Tibial nerve (tissue), 4 donors: ENCODE measurements around the gene MYO1A. TPM values are rescaled to one million over a fixed set of nuclear protein-coding genes. Genes with fewer than 3 reads are reported as not detected.
"Not testable (repeated sequence)": the region's sequence is repeated elsewhere in the genome, so short reads cannot be mapped to it uniquely, and the experiment has no call there.

Source experiments
- DNase-seq, 2 donors: peaks; one replicate each; pipeline ENCODE4 v3.0.0-alpha.2; 2019; ENCODE audit warnings: low spot score in 2 of 2
- H3K27ac ChIP-seq, 4 donors: fragments of 200-600 bp; sonication (generic) in 3 of 4; one replicate each; pipeline ENCODE4 v1.5.1; 2017 to 2019; ENCODE audit warnings: mild to moderate bottlenecking in 1 of 4
- H3K27me3 ChIP-seq, 2 donors: fragments of 200-600 bp; sonication (generic) in 1 of 2; one replicate each; pipeline versions ENCODE4 v1.5.1 to v1.6.0; 2017 to 2019
- H3K36me3 ChIP-seq, 3 donors: fragments of 200-600 bp; sonication (generic); one replicate each; pipeline ENCODE4 v1.5.1; 2018 to 2019
- H3K4me1 ChIP-seq, 4 donors: fragments of 200-600 bp; sonication (generic) in 3 of 4; one replicate each; pipeline ENCODE4 v1.5.1; 2017 to 2019
- H3K4me3 ChIP-seq, 4 donors: fragments of 200-600 bp; sonication (generic) in 3 of 4; one replicate each; pipeline ENCODE4 v1.5.1; 2017 to 2019; ENCODE audit warnings: mild to moderate bottlenecking in 1 of 4, moderate library complexity in 1 of 4
- H3K9me3 ChIP-seq, 4 donors: fragments of 200-600 bp; sonication (generic) in 3 of 4; one replicate each; pipeline ENCODE4 v1.5.1; 2017 to 2019
- CTCF ChIP-seq, 5 experiments: fragments of 200-600 bp in 3 of 5; fragments of 450-650 bp in 2 of 5; sonication (generic) in 3 of 5; IDR thresholded peaks; one replicate each; pipeline ENCODE4 v1.5.1; 2016 to 2019; ENCODE audit warnings: antibody characterized with exemption in 5 of 5, mild to moderate bottlenecking in 3 of 5, moderate library complexity in 2 of 5
- EP300 ChIP-seq, 2 donors: sonication (generic); formaldehyde crosslinking; IDR thresholded peaks; one replicate each; pipeline ENCODE4 v1.6.1; 2017; ENCODE audit warnings: antibody characterized with exemption in 2 of 2, mild to moderate bottlenecking in 1 of 2
- POLR2A ChIP-seq, 2 donors: fragments of 450-650 bp; IDR thresholded peaks; one replicate each; pipeline ENCODE4 v1.6.1; 2017; ENCODE audit warnings: antibody characterized with exemption in 2 of 2, mild to moderate bottlenecking in 2 of 2, moderate library complexity in 2 of 2
- WGBS, 2 donors: methylation state at CpG; one replicate each; pipeline ENCODE4 v1.1.5; 2018; 5-methylcytosine and 5-hydroxymethylcytosine counted together
- total RNA-seq, 4 donors: library from RNA; depleted of rRNA; stranded (reverse); fragments of >200 nt; gene quantifications; one replicate each; pipeline ENCODE4 v1.1.0, GENCODE V29; 2016

The MYO1A gene
- total RNA-seq, 4 donors from 2014 or later = 0.30 to 0.59 TPM; not detected in 2

GRCh38 chr12:57078519-57079404 is 28.8 kb upstream of the MYO1A start, which contains the start of gene NEMP1:
Gene NEMP1 (minus strand): TSS chr12:57078791. CDS start chr12:57078745, 46 bp downstream.
- DNase-seq = peak; percentile 94 to 95
- WGBS, 2 donors = 0 to 1% methylated on average over 39 of the region's 39 CpGs
- no peaks in the 10 kb centered on the region for H3K36me3 ChIP-seq

GRCh38 chr12:57073566-57074450 is 23.9 kb upstream of the MYO1A start:
- H3K4me3 ChIP-seq, H3K27me3 ChIP-seq, H3K9me3 ChIP-seq, DNase-seq, H3K36me3 ChIP-seq: not testable (repeated sequence)
- WGBS, 2 donors = 95 to 96% methylated on average over 6 of the region's 6 CpGs
- Histone ChIP-seq H3K4me1 (peaks cover 0 to 38% (median 14%) of the 10 kb centered on the region in 4 donors), H3K27ac (peak overlapping the region in 2 of 4 donors; percentile 64 to 72)

More at GRCh38 chr12:57078519-57079404, 28.8 kb upstream of the MYO1A start, which contains the start of gene NEMP1:
- Histone ChIP-seq H3K4me3 (peak within 1 kb of the TSS; percentile 59 to 86 (median 78)), H3K9me3 (no peaks in the 10 kb centered on the region), H3K27me3 (no peaks in the 10 kb centered on the region), H3K27ac (peak within 1 kb of the TSS; percentile 73 to 91 (median 81)), H3K4me1 (peaks cover 0 to 23% (median 7%) of the 10 kb centered on the region in 4 donors)
- TF ChIP-seq CTCF (IDR thresholded peaks at IDR 0.05) = peak in 1 of 5 experiments; percentile 11
- peak in 1 of 2 donors; percentile 48 for TF ChIP-seq POLR2A (IDR thresholded peaks at IDR 0.05)
- peak; percentile 79 to 89 for TF ChIP-seq EP300 (IDR thresholded peaks at IDR 0.05)

GRCh38 chr12:57072661-57073060 is 22.7 kb upstream of the MYO1A start:
- Histone ChIP-seq H3K27ac (peak overlapping the region in 2 of 4 donors; percentile 64 to 72), H3K27me3 (no peaks in the 10 kb centered on the region), H3K4me3 (no peak overlapping the region), H3K9me3 (no peaks in the 10 kb centered on the region), H3K4me1 (peaks cover 0 to 31% (median 11%) of the 10 kb centered on the region in 4 donors), H3K36me3 (peaks cover 0 to 15% (median 0%) of the 10 kb centered on the region in 3 donors)
- WGBS, 2 donors = 46 to 54% methylated on average over 2 of the region's 2 CpGs
- TF ChIP-seq POLR2A (IDR thresholded peaks at IDR 0.05) (no peak), EP300 (IDR thresholded peaks at IDR 0.05) (no peak), CTCF (IDR thresholded peaks at IDR 0.05) (no peak)
- DNase-seq = no peak

- TF ChIP-seq POLR2A (IDR thresholded peaks at IDR 0.05) (peak; percentile 23 to 50), CTCF (IDR thresholded peaks at IDR 0.05) (peak; percentile 82 to 96 (median 84)), EP300 (IDR thresholded peaks at IDR 0.05) (peak; percentile 88 to 89)
- DNase-seq = peak in 1 of 2 donors; percentile 80
- no peaks in the 10 kb centered on the region for H3K9me3 ChIP-seq
- peaks cover 0 to 25% (median 9%) of the 10 kb centered on the region in 4 donors for H3K4me1 ChIP-seq
- no peaks in the 10 kb centered on the region for H3K27me3 ChIP-seq
- H3K27ac ChIP-seq = peak overlapping the region; percentile 49 to 90 (median 78)
- H3K36me3 ChIP-seq = peaks cover 0 to 26% (median 0%) of the 10 kb centered on the region in 3 donors
- H3K4me3 ChIP-seq = no peak overlapping the region
- 11 to 14% methylated on average over 3 of the region's 3 CpGs for WGBS, 2 donors
These were observed 19.6 kb upstream of the MYO1A start for GRCh38 chr12:57069523-57069922.

GRCh38 chr12:57066245-57066644 is 16.3 kb upstream of the MYO1A start:
- no peak overlapping the region for H3K4me3 ChIP-seq
- H3K27me3 ChIP-seq = no peaks in the 10 kb centered on the region
- no peaks in the 10 kb centered on the region for H3K9me3 ChIP-seq
- DNase-seq = no peak
- peaks cover 0 to 28% (median 0%) of the 10 kb centered on the region in 3 donors for H3K36me3 ChIP-seq
- TF ChIP-seq POLR2A (IDR thresholded peaks at IDR 0.05) (no peak), CTCF (IDR thresholded peaks at IDR 0.05) (no peak), EP300 (IDR thresholded peaks at IDR 0.05) (no peak)
- H3K4me1 ChIP-seq = peaks cover 0 to 18% (median 6%) of the 10 kb centered on the region in 4 donors
- H3K27ac ChIP-seq = no peak overlapping the region
- 83 to 88% methylated on average over 2 of the region's 2 CpGs for WGBS, 2 donors
